NB4 (cell line): ENCODE measurements around the gene FLNB.

Experiments
- MYC ChIP-seq: IDR thresholded peaks from 2 replicates; pipeline ENCODE4 v1.6.1; 2011; ENCODE audit warnings: low read depth, low read length
- POLR2A ChIP-seq: IDR thresholded peaks from 2 replicates; pipeline ENCODE4 v1.6.1; 2011; ENCODE audit warnings: mild to moderate bottlenecking; ENCODE audit not compliant: insufficient read length; ENCODE audit errors: extremely low read depth
- TF ChIP-seq, protein P1 (sequence below): IDR thresholded peaks from one replicate; pipeline ENCODE4 v1.5.1; 2012; ENCODE audit warnings: low read depth, low read length
- TF ChIP-seq, protein P2 (sequence below): IDR thresholded peaks from 2 replicates; pipeline ENCODE4 v1.6.1; 2011; ENCODE audit warnings: low read depth, low read length

DNA sequence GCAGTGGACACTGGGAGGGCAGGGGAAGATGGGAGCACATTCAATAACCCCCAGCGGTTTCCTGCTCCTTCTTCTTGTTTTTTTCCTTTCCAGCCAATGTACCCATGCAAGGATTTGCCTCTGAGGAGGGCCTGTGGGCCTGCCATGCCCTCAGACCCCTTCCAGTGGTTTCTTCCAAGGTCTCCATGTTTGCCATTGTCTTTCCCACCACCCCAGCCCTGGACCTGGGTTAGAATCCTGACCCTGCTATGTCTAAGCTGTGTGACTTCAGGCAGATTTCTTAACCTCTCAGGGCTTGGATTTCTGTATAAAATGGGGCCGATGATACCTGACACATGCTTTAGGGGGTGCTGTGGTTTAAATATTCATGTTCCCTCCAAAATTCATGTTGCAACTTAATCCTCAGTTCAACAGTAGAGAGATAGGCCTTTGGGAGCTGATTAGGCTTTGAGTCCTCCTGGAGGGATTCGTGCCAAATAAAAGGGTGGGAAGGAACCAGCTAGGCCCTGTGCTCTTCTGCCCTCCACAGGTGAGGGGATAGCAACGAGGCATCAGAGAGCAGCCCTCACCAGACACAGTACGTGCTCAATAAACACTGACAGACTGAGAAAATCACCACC, 46.3 kb upstream of the FLNB start:
- TF ChIP-seq POLR2A (no peak), MYC (no peak)
- TF ChIP-seq, protein P1, sequence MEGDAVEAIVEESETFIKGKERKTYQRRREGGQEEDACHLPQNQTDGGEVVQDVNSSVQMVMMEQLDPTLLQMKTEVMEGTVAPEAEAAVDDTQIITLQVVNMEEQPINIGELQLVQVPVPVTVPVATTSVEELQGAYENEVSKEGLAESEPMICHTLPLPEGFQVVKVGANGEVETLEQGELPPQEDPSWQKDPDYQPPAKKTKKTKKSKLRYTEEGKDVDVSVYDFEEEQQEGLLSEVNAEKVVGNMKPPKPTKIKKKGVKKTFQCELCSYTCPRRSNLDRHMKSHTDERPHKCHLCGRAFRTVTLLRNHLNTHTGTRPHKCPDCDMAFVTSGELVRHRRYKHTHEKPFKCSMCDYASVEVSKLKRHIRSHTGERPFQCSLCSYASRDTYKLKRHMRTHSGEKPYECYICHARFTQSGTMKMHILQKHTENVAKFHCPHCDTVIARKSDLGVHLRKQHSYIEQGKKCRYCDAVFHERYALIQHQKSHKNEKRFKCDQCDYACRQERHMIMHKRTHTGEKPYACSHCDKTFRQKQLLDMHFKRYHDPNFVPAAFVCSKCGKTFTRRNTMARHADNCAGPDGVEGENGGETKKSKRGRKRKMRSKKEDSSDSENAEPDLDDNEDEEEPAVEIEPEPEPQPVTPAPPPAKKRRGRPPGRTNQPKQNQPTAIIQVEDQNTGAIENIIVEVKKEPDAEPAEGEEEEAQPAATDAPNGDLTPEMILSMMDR = peak; percentile 33
- TF ChIP-seq, protein P2, sequence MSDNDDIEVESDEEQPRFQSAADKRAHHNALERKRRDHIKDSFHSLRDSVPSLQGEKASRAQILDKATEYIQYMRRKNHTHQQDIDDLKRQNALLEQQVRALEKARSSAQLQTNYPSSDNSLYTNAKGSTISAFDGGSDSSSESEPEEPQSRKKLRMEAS = no peak
